Stomach smooth muscle (tissue), 2 donors: Measurements from ENCODE around the gene OPTC.

ENCODE experiments used
- H3K27ac ChIP-seq: one replicate; pipeline ENCODE4 v1.7.0; 2013; ENCODE audit warnings: mild to moderate bottlenecking, low read length, inconsistent platforms
- H3K27me3 ChIP-seq, 2 donors: one replicate each; pipeline ENCODE4 v1.7.0; 2013; ENCODE audit warnings: low read length in 2 of 2; ENCODE audit not compliant: insufficient read depth in 2 of 2, control insufficient read depth in 1 of 2
- H3K36me3 ChIP-seq, 2 donors: one replicate each; pipeline ENCODE4 v1.7.0; 2013; ENCODE audit warnings: low read length in 2 of 2; ENCODE audit not compliant: control insufficient read depth in 2 of 2, insufficient read depth in 2 of 2
- H3K4me1 ChIP-seq: one replicate; pipeline ENCODE4 v1.7.0; 2013; ENCODE audit warnings: low read length; ENCODE audit not compliant: control insufficient read depth, insufficient read depth
- H3K4me3 ChIP-seq, 2 donors: one replicate each; pipeline ENCODE4 v1.7.0; 2013; ENCODE audit warnings: low read length in 2 of 2
- H3K9ac ChIP-seq, 2 donors: one replicate each; pipeline ENCODE4 v1.7.0; 2013; ENCODE audit warnings: low read length in 2 of 2, mild to moderate bottlenecking in 1 of 2
- H3K9me3 ChIP-seq, 2 donors: one replicate each; pipeline ENCODE4 v1.7.0; 2013; ENCODE audit warnings: low read length in 2 of 2; ENCODE audit not compliant: control insufficient read depth in 2 of 2
- donor health status: healthy.
- donor health status: Pancreatic carcinoma.

Gene OPTC

DNA sequence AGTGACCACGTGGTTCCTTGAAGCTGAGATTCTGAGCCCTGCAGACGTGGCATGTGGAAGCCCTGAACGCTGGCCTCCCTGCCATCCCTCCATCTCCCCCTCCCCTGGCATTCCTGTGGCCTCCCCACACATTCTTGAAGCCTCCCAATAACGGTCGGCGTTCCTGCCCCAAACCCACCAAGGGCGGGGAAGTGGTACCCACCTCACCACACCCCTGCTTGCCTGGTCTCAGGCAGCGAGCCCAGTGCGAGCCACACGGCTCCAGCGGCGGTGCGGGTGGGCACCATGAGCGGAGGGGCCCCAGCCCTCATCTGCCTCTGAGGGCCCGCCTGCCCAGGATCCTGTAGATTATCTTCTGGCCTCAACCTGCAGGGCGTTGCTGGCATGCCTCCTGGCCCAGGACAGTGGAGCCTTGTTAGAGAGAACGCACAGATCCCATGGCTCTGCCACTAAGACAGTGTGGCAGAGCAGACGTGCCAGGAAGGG lies 38.9 kb upstream of the OPTC start:
- no peak overlapping the region for H3K27ac ChIP-seq
- H3K9ac ChIP-seq: no peak overlapping the region
- peaks cover 0 to 2% of the 10 kb centered on the region in 2 donors for H3K27me3 ChIP-seq
- H3K4me3 ChIP-seq: no peak overlapping the region
- H3K36me3 ChIP-seq: no peaks in the 10 kb centered on the region
- H3K4me1 ChIP-seq: no peaks in the 10 kb centered on the region
- H3K9me3 ChIP-seq: no peaks in the 10 kb centered on the region

GRCh38 chr1:203455706-203456105 lies 38.2 kb upstream of the OPTC start:
- Histone ChIP-seq H3K27me3 (peaks cover 0 to 2% of the 10 kb centered on the region in 2 donors), H3K9me3 (no peaks in the 10 kb centered on the region), H3K36me3 (no peaks in the 10 kb centered on the region), H3K4me3 (no peak overlapping the region), H3K27ac (no peak overlapping the region), H3K4me1 (no peaks in the 10 kb centered on the region), H3K9ac (no peak overlapping the region)

DNA sequence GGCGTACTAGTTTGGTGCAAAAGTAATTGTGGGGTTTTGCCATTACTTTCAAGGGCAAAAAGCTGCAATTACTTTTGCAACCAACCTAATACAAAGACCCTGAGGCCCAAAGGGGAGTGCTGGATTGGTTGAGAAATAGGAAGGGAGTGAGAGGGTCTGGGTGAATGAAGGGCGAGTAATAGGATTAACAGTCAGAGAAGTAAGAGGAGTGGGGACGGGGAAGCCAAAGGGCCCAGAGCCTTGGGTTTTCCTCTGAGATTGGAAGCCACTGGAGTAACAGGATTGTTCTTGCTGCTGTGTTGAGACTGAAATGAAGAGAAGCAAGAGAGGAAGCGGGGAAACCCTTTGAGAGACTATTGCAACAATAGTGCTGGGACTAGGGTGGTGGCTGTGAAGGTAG lies 37.4 kb upstream of the OPTC start:
- no peaks in the 10 kb centered on the region for H3K9me3 ChIP-seq
- no peak overlapping the region for H3K4me3 ChIP-seq
- H3K27me3 ChIP-seq: peaks cover 0 to 2% of the 10 kb centered on the region in 2 donors
- no peak overlapping the region for H3K9ac ChIP-seq
- no peaks in the 10 kb centered on the region for H3K36me3 ChIP-seq
- H3K4me1 ChIP-seq: no peaks in the 10 kb centered on the region
- H3K27ac ChIP-seq: no peak overlapping the region

DNA sequence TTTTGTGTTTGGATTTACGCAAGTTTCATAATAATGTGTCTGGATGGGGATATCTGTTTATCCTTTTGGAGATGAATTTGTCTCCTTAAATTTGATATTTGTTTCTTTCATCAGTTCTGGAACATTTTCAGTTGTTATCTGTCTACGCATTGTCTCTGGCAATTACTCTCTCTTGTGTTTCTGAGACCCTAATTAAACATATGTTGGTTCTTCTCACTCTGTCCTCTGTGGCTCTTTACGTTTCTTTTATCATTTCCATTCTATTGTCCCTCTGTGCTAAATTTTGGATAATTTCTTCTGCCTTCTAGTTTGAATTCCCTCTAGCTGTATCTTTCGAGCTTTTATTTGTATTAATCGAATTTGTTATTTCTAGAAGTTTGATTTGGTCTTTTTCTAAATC lies 35.9 kb upstream of the OPTC start:
- no peaks in the 10 kb centered on the region for H3K9me3 ChIP-seq
- H3K4me1 ChIP-seq: peaks cover 4% of the 10 kb centered on the region
- no peak overlapping the region for H3K4me3 ChIP-seq
- no peak overlapping the region for H3K27ac ChIP-seq
- peaks cover 0 to 2% of the 10 kb centered on the region in 2 donors for H3K27me3 ChIP-seq
- no peak overlapping the region for H3K9ac ChIP-seq
- H3K36me3 ChIP-seq: no peaks in the 10 kb centered on the region

DNA sequence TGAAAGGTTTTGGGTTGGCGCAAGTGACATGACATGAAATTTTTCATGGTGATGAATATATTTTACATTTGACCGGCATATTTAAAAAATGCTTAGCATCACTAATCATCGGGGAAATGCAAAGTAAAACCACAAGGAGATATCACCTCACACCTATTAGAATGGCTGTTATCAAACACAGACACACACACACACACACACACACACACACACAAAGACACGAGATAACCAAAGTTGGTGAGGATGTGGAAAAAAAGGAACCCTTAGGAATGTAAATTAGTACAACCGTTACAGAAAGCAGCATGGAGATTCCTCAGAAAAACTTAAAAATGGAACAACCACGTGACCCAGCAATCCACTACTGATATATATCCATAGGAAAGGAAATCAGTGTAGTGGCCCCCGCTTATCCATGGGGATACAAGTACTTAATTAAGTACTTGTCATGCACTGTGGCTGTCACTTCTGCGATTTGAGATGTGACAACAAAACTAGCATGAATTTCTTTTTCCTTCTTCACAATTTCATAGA lies 34.2 kb upstream of the OPTC start:
- Histone ChIP-seq H3K4me3 (no peak overlapping the region), H3K27ac (no peak overlapping the region), H3K9ac (no peak overlapping the region), H3K36me3 (no peaks in the 10 kb centered on the region), H3K27me3 (peaks cover 0 to 2% of the 10 kb centered on the region in 2 donors), H3K4me1 (peaks cover 20% of the 10 kb centered on the region), H3K9me3 (no peaks in the 10 kb centered on the region)

DNA sequence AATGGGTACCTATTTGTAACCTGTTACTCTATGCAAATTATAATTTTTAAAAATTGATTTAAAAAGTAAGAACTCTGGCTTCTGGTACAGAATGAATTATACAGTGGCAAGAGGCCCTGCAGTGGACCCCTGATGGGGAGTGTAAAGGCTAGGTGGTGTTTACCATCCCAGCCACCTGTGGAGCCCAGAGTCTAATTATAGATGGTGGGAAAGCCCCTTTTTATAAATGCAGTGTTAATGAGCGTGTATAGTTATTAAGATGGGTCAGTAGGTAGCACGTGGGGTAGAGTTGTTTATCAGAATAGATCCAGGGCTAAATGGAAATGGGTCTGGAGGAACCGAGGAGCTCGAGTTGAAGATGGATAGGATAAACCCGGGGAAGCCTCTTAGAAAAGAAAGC lies 32.2 kb upstream of the OPTC start:
- H3K9ac ChIP-seq: no peak overlapping the region
- peaks cover 40% of the 10 kb centered on the region for H3K4me1 ChIP-seq
- H3K36me3 ChIP-seq: no peaks in the 10 kb centered on the region
- no peak overlapping the region for H3K27ac ChIP-seq
- H3K9me3 ChIP-seq: no peaks in the 10 kb centered on the region
- H3K27me3 ChIP-seq: no peaks in the 10 kb centered on the region
- no peak overlapping the region for H3K4me3 ChIP-seq

DNA sequence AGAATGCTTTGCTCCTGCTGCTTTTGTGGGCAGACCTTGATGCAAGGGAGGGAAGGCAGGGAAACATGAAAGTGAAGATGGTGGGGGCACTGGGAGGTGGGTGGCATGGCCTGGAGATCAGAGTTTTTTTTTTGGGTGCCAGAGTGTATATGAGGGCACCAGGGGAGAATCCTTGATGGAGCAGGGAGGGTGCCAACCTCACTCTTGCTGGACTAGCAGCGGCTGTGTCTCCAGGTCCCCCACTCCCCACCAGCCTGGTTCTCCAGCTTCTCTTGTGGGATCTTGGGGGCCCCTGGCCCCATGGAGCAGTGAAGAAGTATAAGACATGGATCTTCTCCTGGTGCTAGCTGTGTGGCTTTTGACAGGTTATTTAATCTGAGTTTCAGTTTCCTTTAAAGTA lies 31.8 kb upstream of the OPTC start:
- Histone ChIP-seq H3K27me3 (no peaks in the 10 kb centered on the region), H3K4me1 (peaks cover 43% of the 10 kb centered on the region), H3K9me3 (no peaks in the 10 kb centered on the region), H3K27ac (no peak overlapping the region), H3K36me3 (no peaks in the 10 kb centered on the region), H3K4me3 (no peak overlapping the region), H3K9ac (no peak overlapping the region)

- H3K4me3 ChIP-seq: no peak overlapping the region
- no peaks in the 10 kb centered on the region for H3K27me3 ChIP-seq
- no peaks in the 10 kb centered on the region for H3K36me3 ChIP-seq
- H3K9me3 ChIP-seq: no peaks in the 10 kb centered on the region
- no peak overlapping the region for H3K9ac ChIP-seq
- peaks cover 49% of the 10 kb centered on the region for H3K4me1 ChIP-seq
- H3K27ac ChIP-seq: peak overlapping the region; percentile 88
Measured at GRCh38 chr1:203462878-203463277, 31.1 kb upstream of the OPTC start.

GRCh38 chr1:203463469-203464062 lies 30.4 kb upstream of the OPTC start:
- Histone ChIP-seq H3K4me3 (peak overlapping the region; percentile 33 to 40), H3K4me1 (peaks cover 51% of the 10 kb centered on the region), H3K36me3 (no peaks in the 10 kb centered on the region), H3K27ac (peak overlapping the region; percentile 88), H3K9ac (peak overlapping the region; percentile 51 to 63), H3K9me3 (no peaks in the 10 kb centered on the region), H3K27me3 (no peaks in the 10 kb centered on the region)

GRCh38 chr1:203464226-203464625 lies 29.7 kb upstream of the OPTC start:
- no peaks in the 10 kb centered on the region for H3K9me3 ChIP-seq
- peak overlapping the region; percentile 33 to 40 for H3K4me3 ChIP-seq
- peak overlapping the region; percentile 51 to 63 for H3K9ac ChIP-seq
- peaks cover 51% of the 10 kb centered on the region for H3K4me1 ChIP-seq
- no peaks in the 10 kb centered on the region for H3K36me3 ChIP-seq
- peak overlapping the region; percentile 88 for H3K27ac ChIP-seq
- no peaks in the 10 kb centered on the region for H3K27me3 ChIP-seq

- Histone ChIP-seq H3K4me1 (peaks cover 51% of the 10 kb centered on the region), H3K27me3 (no peaks in the 10 kb centered on the region), H3K9ac (peak overlapping the region in 1 of 2 donors; percentile 63), H3K27ac (peak overlapping the region; percentile 88), H3K36me3 (no peaks in the 10 kb centered on the region), H3K9me3 (no peaks in the 10 kb centered on the region), H3K4me3 (peak overlapping the region in 1 of 2 donors; percentile 3)
Measured at GRCh38 chr1:203464743-203465142, 29.2 kb upstream of the OPTC start.
